Activated CD4-positive, CD25-positive, alpha-beta regulatory T cell treated with anti-CD3 and anti-CD28 coated beads, Interleukin-2, amount 50 U/mL, for 72 hours (primary cell): ENCODE data around the gene MAST4.
"Not testable (repeated sequence)": the region's sequence is repeated elsewhere in the genome, so short reads cannot be mapped to it uniquely, and the experiment has no call there.

Experiments used
- DNase-seq: peaks from one replicate; pipeline ENCODE4 v3.0.0; 2021

Gene MAST4

GRCh38 chr5:66818304-66818934, 222.2 kb downstream of the MAST4 start:
- no peak for DNase-seq

GRCh38 chr5:66818935-66819328, 222.7 kb downstream of the MAST4 start:
- DNase-seq: no peak

GRCh38 chr5:66820630-66821207, 224.5 kb downstream of the MAST4 start:
- no peak for DNase-seq

GRCh38 chr5:66821688-66822429, 225.7 kb downstream of the MAST4 start:
- DNase-seq: peak; percentile 36

GRCh38 chr5:66822906-66823305, 226.7 kb downstream of the MAST4 start:
- not testable (repeated sequence) for DNase-seq

- DNase-seq: no peak
These were observed 228.3 kb downstream of the MAST4 start for GRCh38 chr5:66824476-66824875.

- no peak for DNase-seq
These were observed 230.1 kb downstream of the MAST4 start for GRCh38 chr5:66826263-66826662.

GRCh38 chr5:66826696-66827095, 230.5 kb downstream of the MAST4 start:
- DNase-seq: no peak

- DNase-seq: no peak
These were observed 231.9 kb downstream of the MAST4 start for GRCh38 chr5:66828046-66828547.

GRCh38 chr5:66828548-66829357, 232.6 kb downstream of the MAST4 start:
- peak; percentile 66 for DNase-seq

GRCh38 chr5:66829358-66829674, 233.1 kb downstream of the MAST4 start:
- no peak for DNase-seq

- DNase-seq: no peak
These were observed 233.6 kb downstream of the MAST4 start for GRCh38 chr5:66829826-66830225.

- no peak for DNase-seq
These were observed 234.4 kb downstream of the MAST4 start for GRCh38 chr5:66830636-66831035.

GRCh38 chr5:66839636-66840185, 243.5 kb downstream of the MAST4 start:
- DNase-seq: no peak

- DNase-seq: peak; percentile 36
These were observed 244.4 kb downstream of the MAST4 start for GRCh38 chr5:66840511-66841013.

- DNase-seq: no peak
These were observed 245.1 kb downstream of the MAST4 start for GRCh38 chr5:66841264-66841663.

GRCh38 chr5:66842540-66842939, 246.3 kb downstream of the MAST4 start:
- DNase-seq: no peak

- DNase-seq: no peak
These were observed 246.9 kb downstream of the MAST4 start for GRCh38 chr5:66843065-66843464.

- DNase-seq: no peak
These were observed 252.8 kb downstream of the MAST4 start for GRCh38 chr5:66848749-66849641.

GRCh38 chr5:66849803-66850202, 253.6 kb downstream of the MAST4 start:
- no peak for DNase-seq

GRCh38 chr5:66850354-66851075, 254.3 kb downstream of the MAST4 start:
- no peak for DNase-seq
